Astrocyte (in vitro differentiated cells and primary cell): ENCODE results near the gene CREB3. TPM values are rescaled to one million over a fixed set of nuclear protein-coding genes. Genes with fewer than 3 reads are reported as not detected.
A peak's percentile ranks its signal among the peaks of the same experiment; 100 is the strongest.

Experiments used
- DNase-seq: peaks from one replicate; pipeline ENCODE4 v3.0.0-alpha.2; 2010; ENCODE audit warnings: low read depth
- FAIRE-seq: peaks from 2 replicates; lab custom pipeline; 2011; peaks lifted over from hg19 to GRCh38; lab: Jason Lieb, UNC
- H2AFZ ChIP-seq: 2 replicates; pipeline ENCODE4 v1.6.0; 2012; ENCODE audit warnings: low read depth, low read length, inconsistent platforms
- H3K27ac ChIP-seq: 2 replicates; pipeline ENCODE4 v1.5.1; 2011; ENCODE audit warnings: low read depth, low read length, inconsistent platforms
- H3K27me3 ChIP-seq: 2 replicates; pipeline ENCODE4 v1.6.0; 2011; ENCODE audit warnings: low read length, inconsistent platforms; ENCODE audit not compliant: insufficient read depth
- H3K36me3 ChIP-seq: 2 replicates; pipeline ENCODE4 v1.5.1; 2011; ENCODE audit warnings: low read length, inconsistent platforms; ENCODE audit not compliant: insufficient read depth
- H3K4me1 ChIP-seq: 2 replicates; pipeline ENCODE4 v1.5.1; 2011; ENCODE audit warnings: low read length, inconsistent platforms; ENCODE audit not compliant: insufficient read depth
- H3K4me2 ChIP-seq: 2 replicates; pipeline ENCODE4 v1.6.0; 2012; ENCODE audit warnings: low read length, inconsistent platforms
- H3K4me3 ChIP-seq: 2 replicates; pipeline ENCODE4 v1.5.1; 2011; ENCODE audit warnings: low read depth, mild to moderate bottlenecking, low read length, inconsistent platforms; ENCODE audit not compliant: insufficient read depth
- H3K79me2 ChIP-seq: 2 replicates; pipeline ENCODE4 v1.6.0; 2012; ENCODE audit warnings: mild to moderate bottlenecking, low read length, inconsistent platforms; ENCODE audit not compliant: insufficient read depth
- H3K9ac ChIP-seq: 2 replicates; pipeline ENCODE4 v1.6.0; 2012; ENCODE audit warnings: mild to moderate bottlenecking, low read length, inconsistent platforms
- H3K9me3 ChIP-seq: 2 replicates; pipeline ENCODE4 v1.5.1; 2012; ENCODE audit warnings: low read depth, mild to moderate bottlenecking, low read length, inconsistent platforms; ENCODE audit not compliant: insufficient read depth
- H4K20me1 ChIP-seq: 2 replicates; pipeline ENCODE4 v1.6.0; 2012; ENCODE audit warnings: low read length, inconsistent platforms; ENCODE audit not compliant: insufficient read depth
- H3K27ac Mint-ChIP-seq: one replicate; pipeline ENCODE4 v1.8.0; 2021; ENCODE audit warnings: mild to moderate bottlenecking, mixed read lengths; ENCODE audit not compliant: unreplicated experiment
- H3K27me3 Mint-ChIP-seq: one replicate; pipeline ENCODE4 v1.8.0; 2021; ENCODE audit warnings: low read depth, mixed read lengths; ENCODE audit not compliant: unreplicated experiment
- H3K36me3 Mint-ChIP-seq: one replicate; pipeline ENCODE4 v1.8.0; 2021; ENCODE audit warnings: low read depth, mixed read lengths; ENCODE audit not compliant: unreplicated experiment
- H3K4me1 Mint-ChIP-seq: one replicate; pipeline ENCODE4 v1.8.0; 2021; ENCODE audit warnings: low read depth, mixed read lengths; ENCODE audit not compliant: unreplicated experiment
- H3K4me3 Mint-ChIP-seq: one replicate; pipeline ENCODE4 v1.8.0; 2021; ENCODE audit warnings: mild to moderate bottlenecking, moderate library complexity, mixed read lengths; ENCODE audit not compliant: unreplicated experiment
- H3K9me3 Mint-ChIP-seq: one replicate; pipeline ENCODE4 v1.8.0; 2021; ENCODE audit warnings: mild to moderate bottlenecking, mixed read lengths; ENCODE audit not compliant: unreplicated experiment
- CTCF ChIP-seq: IDR thresholded peaks from 2 replicates; pipeline ENCODE4 v1.5.1; 2011; ENCODE audit warnings: low read depth, mild to moderate bottlenecking, inconsistent platforms, low read length, moderate library complexity; ENCODE audit not compliant: insufficient read depth
- EZH2 ChIP-seq: IDR thresholded peaks from 2 replicates; pipeline ENCODE4 v1.6.1; 2012; ENCODE audit warnings: mild to moderate bottlenecking, low read length, inconsistent platforms; ENCODE audit not compliant: insufficient read depth
- total RNA-seq: library from RNA; stranded (reverse); gene quantifications from 2 replicates; pipeline ENCODE4 v1.2.1, GENCODE V29; 2021

Gene CREB3
- total RNA-seq, 1 donor from 2014 or later: 84.1 TPM

GRCh38 chr9:35700942-35701341, 31.5 kb upstream of the CREB3 start:
- Histone ChIP-seq H3K79me2 (peaks cover 42% of the 10 kb centered on the region), H3K4me1 (peaks cover 4% of the 10 kb centered on the region), H3K9me3 (no peaks in the 10 kb centered on the region), H3K4me3 (no peak overlapping the region), H3K27me3 (no peaks in the 10 kb centered on the region), H2AFZ (no peak overlapping the region), H3K27ac (no peak overlapping the region), H4K20me1 (peaks cover 92% of the 10 kb centered on the region), H3K36me3 (peaks cover 96% of the 10 kb centered on the region), H3K4me2 (no peak overlapping the region), H3K9ac (no peak overlapping the region)
- Mint-ChIP-seq H3K9me3 (no peaks in the 10 kb centered on the region), H3K4me1 (peaks cover 2% of the 10 kb centered on the region), H3K36me3 (peaks cover 37% of the 10 kb centered on the region), H3K27me3 (no peaks in the 10 kb centered on the region), H3K27ac (no peak overlapping the region), H3K4me3 (no peak overlapping the region)
- FAIRE-seq: no peak
- DNase-seq: no peak
- TF ChIP-seq EZH2 (no peak), CTCF (no peak)

GRCh38 chr9:35702696-35703095, 29.8 kb upstream of the CREB3 start:
- Mint-ChIP-seq H3K27ac (peak overlapping the region; percentile 34), H3K4me1 (no peaks in the 10 kb centered on the region), H3K4me3 (no peak overlapping the region), H3K27me3 (no peaks in the 10 kb centered on the region), H3K9me3 (no peaks in the 10 kb centered on the region), H3K36me3 (peaks cover 40% of the 10 kb centered on the region)
- no peak for TF ChIP-seq CTCF
- TF ChIP-seq EZH2: no peak
- Histone ChIP-seq H3K36me3 (peaks cover 98% of the 10 kb centered on the region), H4K20me1 (peaks cover 92% of the 10 kb centered on the region), H3K9ac (no peak overlapping the region), H3K27ac (no peak overlapping the region), H3K9me3 (no peaks in the 10 kb centered on the region), H2AFZ (no peak overlapping the region), H3K4me1 (no peaks in the 10 kb centered on the region), H3K4me2 (no peak overlapping the region), H3K79me2 (peaks cover 59% of the 10 kb centered on the region), H3K27me3 (no peaks in the 10 kb centered on the region), H3K4me3 (no peak overlapping the region)
- no peak for DNase-seq
- no peak for FAIRE-seq

DNA sequence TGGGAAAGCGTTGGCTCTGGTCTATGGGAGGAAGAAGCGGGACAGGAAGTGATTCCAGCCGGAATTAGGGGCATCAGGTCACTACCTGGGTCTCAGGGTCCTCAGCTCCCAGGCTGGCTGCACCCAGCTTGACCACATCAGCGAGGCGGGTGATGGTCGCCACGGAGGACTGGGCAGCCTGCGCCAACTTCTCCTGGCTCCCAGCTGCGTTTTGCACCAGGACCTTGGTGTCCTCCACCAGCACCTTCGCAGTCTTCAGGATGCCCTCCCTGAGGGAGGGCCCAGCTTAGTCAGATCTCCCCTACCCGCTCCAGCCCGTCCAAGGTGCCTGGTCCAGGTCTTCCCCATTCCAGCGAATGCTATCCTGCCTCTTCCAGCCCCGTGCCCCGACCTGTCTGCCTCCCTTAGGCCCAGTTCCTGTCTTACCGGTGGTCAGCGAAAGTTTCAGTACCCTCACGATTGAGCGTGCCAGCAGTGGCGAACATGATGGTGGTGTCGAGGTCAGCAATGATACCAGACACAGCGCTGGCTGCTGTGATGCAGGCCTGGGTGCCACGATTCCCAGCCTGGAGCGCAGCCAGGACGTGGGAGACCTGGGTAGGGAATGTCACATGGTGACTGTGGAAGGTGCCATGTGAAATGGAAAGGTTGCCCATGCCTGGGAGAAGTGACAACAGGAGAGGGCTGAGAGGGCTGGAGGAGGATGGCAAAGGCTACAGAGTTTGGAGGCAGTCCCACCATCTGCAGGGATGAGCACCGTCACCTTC, 28.4 kb upstream of the CREB3 start:
- H3K4me1 Mint-ChIP-seq: no peaks in the 10 kb centered on the region
- H3K27me3 ChIP-seq: no peaks in the 10 kb centered on the region
- no peak overlapping the region for H3K27ac ChIP-seq
- no peaks in the 10 kb centered on the region for H3K9me3 Mint-ChIP-seq
- H3K36me3 Mint-ChIP-seq: peaks cover 40% of the 10 kb centered on the region
- H3K4me1 ChIP-seq: no peaks in the 10 kb centered on the region
- TF ChIP-seq CTCF: no peak
- no peak for TF ChIP-seq EZH2
- peaks cover 93% of the 10 kb centered on the region for H4K20me1 ChIP-seq
- H3K9me3 ChIP-seq: no peaks in the 10 kb centered on the region
- peaks cover 62% of the 10 kb centered on the region for H3K79me2 ChIP-seq
- H3K4me3 Mint-ChIP-seq: peak overlapping the region; percentile 20
- H3K36me3 ChIP-seq: peaks cover 96% of the 10 kb centered on the region
- H3K9ac ChIP-seq: no peak overlapping the region
- no peak overlapping the region for H3K4me2 ChIP-seq
- H3K27me3 Mint-ChIP-seq: no peaks in the 10 kb centered on the region
- H2AFZ ChIP-seq: no peak overlapping the region
- peak overlapping the region; percentile 47 for H3K27ac Mint-ChIP-seq
- no peak overlapping the region for H3K4me3 ChIP-seq
- FAIRE-seq (no peak), DNase-seq (no peak)
